Mesenchymal stem cell (in vitro differentiated cells and primary cell): ENCODE data around the gene NIN.

Experiments used
- DNase-seq: peaks from one replicate; pipeline ENCODE4 v3.0.0-alpha.2; 2013
- H2AFZ ChIP-seq: one replicate; pipeline ENCODE4 v1.6.1; 2013; ENCODE audit warnings: low read depth, mild to moderate bottlenecking, control low read depth, inconsistent platforms, low read length, moderate library complexity
- H2AK5ac ChIP-seq: 2 replicates; pipeline ENCODE4 v1.6.1; 2013; ENCODE audit warnings: low read length, moderate library complexity, mild to moderate bottlenecking, inconsistent platforms; ENCODE audit not compliant: severe bottlenecking
- H2BK120ac ChIP-seq: one replicate; pipeline ENCODE4 v1.6.1; 2013; ENCODE audit warnings: low read depth, mild to moderate bottlenecking, inconsistent platforms, low read length, moderate library complexity
- H2BK12ac ChIP-seq, 2 experiments: one replicate each; pipeline ENCODE4 v1.6.1; 2013; ENCODE audit warnings: inconsistent platforms in 2 of 2, low read length in 2 of 2, mild to moderate bottlenecking in 2 of 2, moderate library complexity in 2 of 2, control low read depth in 1 of 2
- H2BK15ac ChIP-seq: one replicate; pipeline ENCODE4 v1.6.1; 2013; ENCODE audit warnings: mild to moderate bottlenecking, low read depth, inconsistent platforms; ENCODE audit not compliant: poor library complexity, severe bottlenecking
- H2BK5ac ChIP-seq: 2 replicates; pipeline ENCODE4 v1.6.1; 2013; ENCODE audit warnings: low read depth, mild to moderate bottlenecking, low read length, control low read depth, inconsistent platforms; ENCODE audit not compliant: poor library complexity, severe bottlenecking
- H3K14ac ChIP-seq, 2 experiments: one replicate each; pipeline ENCODE4 v1.6.1; 2013; ENCODE audit warnings: inconsistent platforms in 2 of 2, low read length in 2 of 2, control low read depth in 1 of 2, mild to moderate bottlenecking in 1 of 2, moderate library complexity in 1 of 2
- H3K18ac ChIP-seq, 2 experiments: one replicate each; pipeline ENCODE4 v1.6.1; 2013; ENCODE audit warnings: inconsistent platforms in 2 of 2, low read length in 2 of 2, control low read depth in 1 of 2, low read depth in 1 of 2, mild to moderate bottlenecking in 1 of 2
- H3K23ac ChIP-seq, 2 experiments: one replicate each; pipeline ENCODE4 v1.6.1; 2013; ENCODE audit warnings: inconsistent platforms in 2 of 2, low read length in 2 of 2, mild to moderate bottlenecking in 2 of 2, moderate library complexity in 2 of 2, control low read depth in 1 of 2
- H3K27ac ChIP-seq: 2 replicates; pipeline ENCODE4 v1.5.1; 2013; ENCODE audit warnings: mild to moderate bottlenecking, moderate library complexity, low read length, control low read depth, inconsistent platforms; ENCODE audit not compliant: poor library complexity, severe bottlenecking
- H3K27me3 ChIP-seq, 2 experiments: 2 replicates each; pipeline versions ENCODE4 v1.6.1 to v1.7.0; 2013; ENCODE audit warnings: low read length in 2 of 2, mild to moderate bottlenecking in 2 of 2, moderate library complexity in 2 of 2, control low read depth in 1 of 2, inconsistent platforms in 1 of 2; ENCODE audit not compliant: control insufficient read depth in 1 of 2, insufficient read depth in 1 of 2
- H3K36me3 ChIP-seq, 2 experiments: 2 replicates each; pipeline versions ENCODE4 v1.6.1 to v1.7.0; 2013; ENCODE audit warnings: low read length in 2 of 2, control low read depth in 1 of 2, inconsistent platforms in 1 of 2, low read depth in 1 of 2, mild to moderate bottlenecking in 1 of 2; ENCODE audit not compliant: insufficient read depth in 2 of 2, control insufficient read depth in 1 of 2
- H3K4ac ChIP-seq, 2 experiments: one replicate each; pipeline ENCODE4 v1.6.1; 2013; ENCODE audit warnings: inconsistent platforms in 2 of 2, low read length in 2 of 2, mild to moderate bottlenecking in 2 of 2, moderate library complexity in 2 of 2, control low read depth in 1 of 2, low read depth in 1 of 2
- H3K4me1 ChIP-seq: 2 replicates; pipeline ENCODE4 v1.6.1; 2013; ENCODE audit warnings: low read depth, low read length, control low read depth; ENCODE audit not compliant: control insufficient read depth, insufficient read depth
- H3K4me2 ChIP-seq: 2 replicates; pipeline ENCODE4 v1.6.1; 2013; ENCODE audit warnings: low read length, mild to moderate bottlenecking, inconsistent platforms; ENCODE audit not compliant: poor library complexity, severe bottlenecking
- H3K4me3 ChIP-seq, 2 experiments: 2 replicates each; pipeline versions ENCODE4 v1.5.1 to v1.7.0; 2013; ENCODE audit warnings: low read length in 2 of 2, mild to moderate bottlenecking in 2 of 2, control low read depth in 1 of 2, low read depth in 1 of 2; ENCODE audit not compliant: insufficient read depth in 1 of 2
- H3K79me1 ChIP-seq: replicated peaks from 2 replicates; pipeline ENCODE4 v1.6.1; 2013; ENCODE audit warnings: mild to moderate bottlenecking, control low read depth, low read length, inconsistent platforms; ENCODE audit not compliant: poor library complexity, severe bottlenecking
- H3K9ac ChIP-seq: 2 replicates; pipeline ENCODE4 v1.7.0; 2013; ENCODE audit warnings: mild to moderate bottlenecking, low read length, moderate library complexity
- H3K9me3 ChIP-seq: 2 replicates; pipeline ENCODE4 v1.7.0; 2013; ENCODE audit warnings: mild to moderate bottlenecking, low read length; ENCODE audit not compliant: control insufficient read depth
- H4K8ac ChIP-seq: one replicate; pipeline ENCODE4 v1.6.1; 2013; ENCODE audit warnings: inconsistent platforms, mild to moderate bottlenecking, low read length, moderate library complexity
- H4K91ac ChIP-seq: one replicate; pipeline ENCODE4 v1.6.1; 2013; ENCODE audit warnings: mild to moderate bottlenecking, low read length, inconsistent platforms
- WGBS: methylation state at CpG from one replicate; pipeline ENCODE4 v1.1.7; 2013; ENCODE audit warnings: mixed read lengths; 5-methylcytosine and 5-hydroxymethylcytosine counted together

NIN gene

DNA sequence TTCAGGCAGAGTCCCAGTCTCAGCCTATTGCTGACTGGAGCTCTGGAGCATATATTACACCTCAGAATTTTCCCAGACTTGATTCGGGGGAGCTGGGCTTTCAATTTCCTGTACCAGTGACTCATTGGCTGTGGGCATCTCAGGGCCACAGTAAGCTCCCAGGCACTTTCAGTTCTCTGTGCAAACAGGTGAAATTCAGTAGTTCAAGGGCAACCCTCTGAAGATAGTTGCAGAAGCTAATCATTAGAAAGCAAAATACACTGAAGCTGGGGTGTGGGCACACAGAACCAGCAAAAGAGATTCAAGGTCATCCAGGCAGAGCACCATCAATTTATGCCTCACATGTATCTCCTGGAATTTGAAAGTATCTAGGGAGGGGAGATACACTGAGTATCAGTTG lies 8.1 kb upstream of the NIN start:
- no peak overlapping the region for H2BK12ac ChIP-seq
- H3K9me3 ChIP-seq, result no peaks in the 10 kb centered on the region
- no peak for DNase-seq
- H3K4ac ChIP-seq, result no peak overlapping the region
- no peak overlapping the region for H3K23ac ChIP-seq
- no peak overlapping the region for H4K8ac ChIP-seq
- no peaks in the 10 kb centered on the region for H3K36me3 ChIP-seq
- H3K27ac ChIP-seq, result no peak overlapping the region
- H3K27me3 ChIP-seq, result peaks cover 0 to 4% of the 10 kb centered on the region in 2 experiments
- H2BK120ac ChIP-seq, result no peak overlapping the region
- no peaks in the 10 kb centered on the region for H3K79me1 ChIP-seq
- H3K14ac ChIP-seq, result no peak overlapping the region
- H2AK5ac ChIP-seq, result no peak overlapping the region
- no peak overlapping the region for H2AFZ ChIP-seq
- H3K4me2 ChIP-seq, result no peak overlapping the region
- no peak overlapping the region for H3K9ac ChIP-seq
- no peak overlapping the region for H3K4me3 ChIP-seq
- no peak overlapping the region for H4K91ac ChIP-seq
- H3K4me1 ChIP-seq, result peaks cover 5% of the 10 kb centered on the region
- no peak overlapping the region for H2BK15ac ChIP-seq
- no peak overlapping the region for H3K18ac ChIP-seq
- H2BK5ac ChIP-seq, result no peak overlapping the region
- 20% methylated on average over 1 of the region's 1 CpG for WGBS

DNA sequence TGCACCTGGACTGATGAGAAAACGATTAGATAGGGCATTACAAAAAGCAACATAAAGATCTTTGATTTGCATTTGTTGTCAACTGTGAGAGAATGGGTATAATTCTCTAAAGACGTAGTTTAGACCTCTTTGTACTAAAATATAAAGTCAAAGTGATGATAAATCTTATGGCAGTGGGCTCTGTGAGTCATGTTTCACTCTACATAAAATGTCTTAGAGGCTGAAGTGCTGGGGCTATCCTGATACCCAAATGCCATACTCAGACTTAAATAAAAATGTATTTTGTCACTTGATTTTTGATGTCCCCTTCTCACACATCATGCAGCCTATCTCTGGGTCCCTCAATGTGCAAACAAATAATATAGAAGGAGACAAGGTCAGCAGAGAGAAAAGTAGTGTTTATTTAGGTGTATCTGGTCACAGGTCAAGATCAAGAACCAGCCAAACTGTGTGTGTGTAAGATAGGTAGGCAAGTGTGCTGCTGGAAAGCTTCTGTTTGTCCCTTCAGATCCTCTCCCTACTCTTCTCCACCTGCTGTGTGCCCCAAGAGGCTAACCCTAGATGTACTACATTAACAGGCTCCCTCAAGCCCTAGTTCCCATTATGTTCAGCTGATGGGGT lies 7.0 kb upstream of the NIN start:
- no peaks in the 10 kb centered on the region for H3K79me1 ChIP-seq
- 80% methylated on average over 2 of the region's 2 CpGs for WGBS
- H3K4ac ChIP-seq, result no peak overlapping the region
- no peak overlapping the region for H3K18ac ChIP-seq
- no peak overlapping the region for H2AK5ac ChIP-seq
- no peaks in the 10 kb centered on the region for H3K9me3 ChIP-seq
- H3K9ac ChIP-seq, result no peak overlapping the region
- H3K23ac ChIP-seq, result peak overlapping the region in 1 of 2 experiments; percentile 48
- no peak overlapping the region for H3K14ac ChIP-seq
- H2BK120ac ChIP-seq, result no peak overlapping the region
- H3K4me3 ChIP-seq, result no peak overlapping the region
- H4K91ac ChIP-seq, result no peak overlapping the region
- no peak overlapping the region for H2BK15ac ChIP-seq
- H4K8ac ChIP-seq, result no peak overlapping the region
- H3K36me3 ChIP-seq, result no peaks in the 10 kb centered on the region
- no peak overlapping the region for H2BK5ac ChIP-seq
- peaks cover 0 to 4% of the 10 kb centered on the region in 2 experiments for H3K27me3 ChIP-seq
- no peak overlapping the region for H2BK12ac ChIP-seq
- H3K27ac ChIP-seq, result no peak overlapping the region
- no peak for DNase-seq
- H3K4me2 ChIP-seq, result no peak overlapping the region
- H3K4me1 ChIP-seq, result peaks cover 5% of the 10 kb centered on the region
- no peak overlapping the region for H2AFZ ChIP-seq

DNA sequence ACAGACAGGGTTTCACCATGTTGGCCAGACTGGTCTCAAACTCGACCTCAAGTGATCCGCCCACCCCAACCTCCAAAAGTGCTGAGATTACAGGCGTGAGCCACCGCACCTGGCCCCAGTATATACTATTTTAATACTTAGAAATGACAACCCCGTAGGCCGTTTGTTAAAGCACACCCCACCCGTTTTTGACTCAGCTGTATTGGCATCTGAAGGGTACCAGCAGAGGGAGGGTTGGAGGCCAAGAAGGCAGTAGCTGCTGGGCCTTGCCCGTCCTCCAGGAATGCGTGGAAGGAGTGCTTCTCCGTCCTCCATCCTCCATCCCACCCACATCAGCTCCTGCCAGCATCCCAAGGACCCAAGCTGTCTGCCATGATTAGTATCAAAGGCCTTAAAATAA lies 6.3 kb upstream of the NIN start:
- Histone ChIP-seq H3K79me1 (no peaks in the 10 kb centered on the region), H3K4me3 (no peak overlapping the region), H3K4ac (no peak overlapping the region), H2BK5ac (no peak overlapping the region), H2AK5ac (no peak overlapping the region), H2BK12ac (peak overlapping the region in 1 of 2 experiments; percentile 95), H3K27me3 (peaks cover 0 to 4% of the 10 kb centered on the region in 2 experiments), H4K91ac (peak overlapping the region; percentile 3), H3K4me2 (no peak overlapping the region), H3K27ac (no peak overlapping the region), H2BK15ac (no peak overlapping the region), H3K9ac (no peak overlapping the region), H3K18ac (peak overlapping the region in 1 of 2 experiments; percentile 50), H2BK120ac (no peak overlapping the region), H3K36me3 (no peaks in the 10 kb centered on the region), H2AFZ (no peak overlapping the region), H3K23ac (no peak overlapping the region), H4K8ac (no peak overlapping the region), H3K9me3 (no peaks in the 10 kb centered on the region), H3K4me1 (peaks cover 5% of the 10 kb centered on the region), H3K14ac (no peak overlapping the region)
- DNase-seq, result no peak
- 86% methylated on average over 9 of the region's 10 CpGs for WGBS

DNA sequence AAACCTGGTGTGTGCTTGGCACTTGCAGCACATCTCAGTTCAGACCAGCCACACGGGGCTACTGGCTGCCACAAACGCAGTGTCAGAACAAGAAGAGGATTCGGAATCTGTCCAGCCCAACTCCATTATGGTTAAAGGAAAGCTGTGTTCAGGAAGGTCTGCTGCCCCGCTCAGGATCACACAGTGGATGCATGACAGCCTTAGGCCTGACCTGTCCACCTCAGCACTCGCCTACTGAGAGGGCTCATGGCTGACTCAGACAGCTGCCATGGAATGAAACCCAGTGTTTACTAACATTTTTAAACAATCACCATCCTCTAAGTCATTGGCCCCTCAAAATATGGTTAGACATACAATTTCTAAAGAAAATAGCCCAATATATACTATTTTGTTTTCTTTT lies 5.6 kb upstream of the NIN start:
- 60% methylated on average over 5 of the region's 5 CpGs for WGBS
- H2AFZ ChIP-seq, result no peak overlapping the region
- no peak overlapping the region for H3K4me2 ChIP-seq
- no peak overlapping the region for H3K27ac ChIP-seq
- H3K4me3 ChIP-seq, result no peak overlapping the region
- H2AK5ac ChIP-seq, result no peak overlapping the region
- H3K4me1 ChIP-seq, result peaks cover 5% of the 10 kb centered on the region
- no peaks in the 10 kb centered on the region for H3K79me1 ChIP-seq
- peaks cover 0 to 4% of the 10 kb centered on the region in 2 experiments for H3K27me3 ChIP-seq
- H2BK5ac ChIP-seq, result no peak overlapping the region
- peak; percentile 71 for DNase-seq
- H3K9me3 ChIP-seq, result no peaks in the 10 kb centered on the region
- H3K4ac ChIP-seq, result no peak overlapping the region
- no peaks in the 10 kb centered on the region for H3K36me3 ChIP-seq
- no peak overlapping the region for H2BK15ac ChIP-seq
- no peak overlapping the region for H3K18ac ChIP-seq
- H4K91ac ChIP-seq, result no peak overlapping the region
- H2BK12ac ChIP-seq, result no peak overlapping the region
- H3K14ac ChIP-seq, result no peak overlapping the region
- H3K23ac ChIP-seq, result no peak overlapping the region
- no peak overlapping the region for H2BK120ac ChIP-seq
- no peak overlapping the region for H4K8ac ChIP-seq
- no peak overlapping the region for H3K9ac ChIP-seq
